Bronchial epithelial cell (primary cell): ENCODE measurements around the gene CEP128. TPM values are rescaled to one million over a fixed set of nuclear protein-coding genes. Genes with fewer than 3 reads are reported as not detected.
"Not testable (repeated sequence)": the region's sequence is repeated elsewhere in the genome, so short reads cannot be mapped to it uniquely, and the experiment has no call there.

Experiments used
- DNase-seq: peaks from one replicate; pipeline ENCODE4 v3.0.0-alpha.2; 2010; ENCODE audit warnings: low read depth
- FAIRE-seq: peaks from 2 replicates; lab custom pipeline; 2011; peaks lifted over from hg19 to GRCh38; lab: Jason Lieb, UNC
- H3K27me3 ChIP-seq: 2 replicates; pipeline ENCODE4 v1.5.1; 2011; ENCODE audit warnings: low read length; ENCODE audit not compliant: control insufficient read depth, insufficient read depth
- H3K36me3 ChIP-seq: 2 replicates; pipeline ENCODE4 v1.5.1; 2011; ENCODE audit warnings: low read length; ENCODE audit not compliant: control insufficient read depth, insufficient read depth
- H3K4me3 ChIP-seq: 2 replicates; pipeline ENCODE4 v1.5.1; 2011; ENCODE audit warnings: mild to moderate bottlenecking, low read depth, low read length, control low read depth
- total RNA-seq: library from RNA; depleted of rRNA; stranded (reverse); fragments of >200 nt; gene quantifications from 2 replicates; pipeline ENCODE4 v1.2.1, GENCODE V29; 2014
- TF ChIP-seq, protein P1 (sequence below): IDR thresholded peaks from 2 replicates; pipeline ENCODE4 v1.5.1; 2011; ENCODE audit warnings: mild to moderate bottlenecking, moderate library complexity, low read length, control low read depth, inconsistent platforms; ENCODE audit not compliant: insufficient read depth, severe bottlenecking

The CEP128 gene
- total RNA-seq, 1 donor from 2014 or later, result 6.6 TPM

- Histone ChIP-seq H3K36me3 (no peaks in the 10 kb centered on the region), H3K4me3 (no peak overlapping the region), H3K27me3 (peaks cover 9% of the 10 kb centered on the region)
- TF ChIP-seq, protein P1, sequence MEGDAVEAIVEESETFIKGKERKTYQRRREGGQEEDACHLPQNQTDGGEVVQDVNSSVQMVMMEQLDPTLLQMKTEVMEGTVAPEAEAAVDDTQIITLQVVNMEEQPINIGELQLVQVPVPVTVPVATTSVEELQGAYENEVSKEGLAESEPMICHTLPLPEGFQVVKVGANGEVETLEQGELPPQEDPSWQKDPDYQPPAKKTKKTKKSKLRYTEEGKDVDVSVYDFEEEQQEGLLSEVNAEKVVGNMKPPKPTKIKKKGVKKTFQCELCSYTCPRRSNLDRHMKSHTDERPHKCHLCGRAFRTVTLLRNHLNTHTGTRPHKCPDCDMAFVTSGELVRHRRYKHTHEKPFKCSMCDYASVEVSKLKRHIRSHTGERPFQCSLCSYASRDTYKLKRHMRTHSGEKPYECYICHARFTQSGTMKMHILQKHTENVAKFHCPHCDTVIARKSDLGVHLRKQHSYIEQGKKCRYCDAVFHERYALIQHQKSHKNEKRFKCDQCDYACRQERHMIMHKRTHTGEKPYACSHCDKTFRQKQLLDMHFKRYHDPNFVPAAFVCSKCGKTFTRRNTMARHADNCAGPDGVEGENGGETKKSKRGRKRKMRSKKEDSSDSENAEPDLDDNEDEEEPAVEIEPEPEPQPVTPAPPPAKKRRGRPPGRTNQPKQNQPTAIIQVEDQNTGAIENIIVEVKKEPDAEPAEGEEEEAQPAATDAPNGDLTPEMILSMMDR, result no peak
- DNase-seq (no peak), FAIRE-seq (no peak)
These were observed 15.4 kb upstream of the CEP128 start for GRCh38 chr14:80956922-80957321.

DNA sequence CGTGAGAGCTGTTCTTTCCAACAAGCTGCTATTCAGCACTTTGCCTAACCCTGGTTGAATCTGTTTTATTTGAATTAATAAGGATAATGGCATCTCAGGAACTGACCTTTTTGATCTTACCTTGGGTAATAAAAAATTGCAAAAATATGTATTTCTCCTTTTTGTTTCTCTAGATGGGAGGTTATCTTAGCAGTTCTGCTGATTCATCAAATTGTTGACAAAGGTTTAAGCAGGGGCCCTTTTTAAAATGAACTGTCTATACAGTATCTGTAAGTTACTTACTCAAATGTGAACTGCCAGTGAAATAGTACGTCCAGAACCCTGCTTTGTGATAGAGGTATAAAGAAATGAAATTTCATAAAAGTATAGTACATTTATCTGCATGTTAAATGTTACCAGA, 14.6 kb upstream of the CEP128 start:
- no peak overlapping the region for H3K4me3 ChIP-seq
- H3K27me3 ChIP-seq, result peaks cover 9% of the 10 kb centered on the region
- TF ChIP-seq, protein P1, result no peak
- FAIRE-seq (no peak), DNase-seq (no peak)
- no peaks in the 10 kb centered on the region for H3K36me3 ChIP-seq

DNA sequence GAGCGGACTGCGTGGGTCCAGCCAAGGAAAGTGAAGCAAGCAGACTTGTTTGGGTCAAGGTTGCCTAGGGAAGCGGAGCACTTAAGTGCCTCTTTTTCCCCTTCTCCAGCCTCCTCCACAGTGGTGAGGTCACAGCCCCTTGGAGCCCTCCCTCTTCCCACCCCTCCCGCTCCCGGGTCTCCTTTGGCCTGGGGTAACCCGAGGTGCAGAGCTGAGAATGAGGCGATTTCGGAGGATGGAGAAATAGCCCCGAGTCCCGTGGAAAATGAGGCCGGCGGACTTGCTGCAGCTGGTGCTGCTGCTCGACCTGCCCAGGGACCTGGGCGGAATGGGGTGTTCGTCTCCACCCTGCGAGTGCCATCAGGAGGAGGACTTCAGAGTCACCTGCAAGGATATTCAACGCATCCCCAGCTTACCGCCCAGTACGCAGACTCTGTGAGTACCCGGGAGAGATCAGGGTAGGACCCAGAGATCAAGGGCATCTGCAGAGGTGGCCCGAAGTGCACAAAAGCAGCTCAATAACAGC, 13.9 kb upstream of the CEP128 start, which contains the start of gene TSHR:
TSHR (plus strand) TSS at position 206 of the 526 bp plus-strand sequence; CDS start at position 266, 60 bp downstream.
- DNase-seq (no peak), FAIRE-seq (no peak)
- TF ChIP-seq, protein P1, result no peak
- Histone ChIP-seq H3K36me3 (no peaks in the 10 kb centered on the region), H3K4me3 (peak within 1 kb of the TSS; percentile 36), H3K27me3 (peaks cover 9% of the 10 kb centered on the region)

DNA sequence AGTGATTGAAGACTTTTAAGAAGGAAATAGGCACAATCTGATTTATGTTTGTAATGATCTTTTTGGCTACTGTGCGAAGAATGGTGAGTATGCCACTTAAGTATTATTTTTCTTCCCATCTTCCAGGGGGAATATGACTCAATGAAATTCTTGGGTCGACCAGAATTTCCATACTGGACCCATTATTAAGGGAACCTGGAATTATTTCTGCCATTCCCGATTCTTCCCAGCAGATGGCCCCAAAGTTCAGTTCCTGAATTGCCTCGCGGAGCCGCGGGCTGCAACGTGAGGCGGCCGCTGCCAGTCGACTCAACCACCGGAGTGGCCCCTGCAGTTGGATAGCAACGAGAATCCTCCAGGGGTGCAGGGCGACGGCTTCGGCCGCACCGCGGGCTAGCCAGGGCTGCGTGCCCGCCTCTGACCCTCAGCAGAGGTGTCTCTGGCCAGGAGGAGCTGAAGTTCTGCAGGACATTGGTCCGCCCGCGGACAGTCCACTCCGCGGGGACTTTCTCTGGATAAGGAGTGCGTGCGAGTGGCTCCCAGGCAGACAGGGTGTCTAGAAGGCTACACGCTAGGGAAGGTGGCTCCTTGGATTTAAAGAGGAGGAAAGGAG, 13.3 kb upstream of the CEP128 start:
- FAIRE-seq (no peak), DNase-seq (peak; percentile 59)
- H3K4me3 ChIP-seq, result peak overlapping the region; percentile 36
- H3K27me3 ChIP-seq, result peaks cover 9% of the 10 kb centered on the region
- TF ChIP-seq, protein P1, result peak; percentile 73
- H3K36me3 ChIP-seq, result no peaks in the 10 kb centered on the region

- not testable (repeated sequence) for FAIRE-seq, H3K27me3 ChIP-seq, H3K4me3 ChIP-seq, H3K36me3 ChIP-seq, DNase-seq
These were observed 11.7 kb upstream of the CEP128 start for GRCh38 chr14:80953211-80953610.

- H3K27me3 ChIP-seq, result peaks cover 4% of the 10 kb centered on the region
- no peak overlapping the region for H3K4me3 ChIP-seq
- TF ChIP-seq, protein P1, result no peak
- H3K36me3 ChIP-seq, result no peaks in the 10 kb centered on the region
- FAIRE-seq (no peak), DNase-seq (no peak)
These were observed 10.0 kb upstream of the CEP128 start for GRCh38 chr14:80951491-80951890.
